Left colon (tissue), 2 donors: ENCODE data around the gene VRK3. TPM values are rescaled to one million over a fixed set of nuclear protein-coding genes. Genes with fewer than 3 reads are reported as not detected.
"Not testable (repeated sequence)": the region's sequence is repeated elsewhere in the genome, so short reads cannot be mapped to it uniquely, and the experiment has no call there.

Experiments used
- ATAC-seq: fragments of 200-7000 bp; cut with Tn5 transposase; one replicate; pipeline ENCODE4 v1.9.1; 2020; ENCODE audit warnings: mild to moderate bottlenecking, moderate library complexity
- DNase-seq, 2 donors: peaks; one replicate each; pipeline ENCODE4 v3.0.0-alpha.2; 2020
- intact Hi-C, 2 donors: fragments of 100-400 bp; cut with DNase I in 1 of 2; cut with micrococcal nuclease in 1 of 2; formaldehyde crosslinking; loops; one replicate each; pipeline versions ENCODE4 v1.11.2 to v1.14.0; 2022; cut with DNase I, micrococcal nuclease
- long read RNA-seq: library from polyadenylated mRNA; unstranded; transcript quantifications from one replicate; pipeline ENCODE4 v2.0.0, GENCODE V29; 2021
- total RNA-seq, 2 donors: library from RNA; stranded (reverse); fragmentation: NEBNext Ultra II Directional; extraction: Animal tissue kit (Norgen Biotek cat#: 25700); gene quantifications; one replicate each; pipeline ENCODE4 v1.2.1, GENCODE V29; 2021
- donor health status: DM: no; HTN: no; CAD: no.
- donor health status: DM: yes; HTN: yes; CAD: no.

Gene VRK3
- total RNA-seq: 10 to 100 TPM; 48.2 to 55.3 TPM
- long read RNA-seq, transcript VRK3-217 (15 exons, 2,126 nt): major isoform, 19 of 58 reads
- long read RNA-seq, transcript VRK3-201 (15 exons, 1,938 nt): minor isoform, 6 of 58 reads
- long read RNA-seq, partial matches to known transcripts: 22 of 58 reads
- long read RNA-seq, other reads (novel, unspliced or antisense): 11 of 58 reads

GRCh38 chr19:50025022-50025793 lies at the start of gene VRK3:
TSS of gene VRK3 (minus strand) at chr19:50025372. CDS start at chr19:50016162, 9,210 bp downstream.
- DNase-seq (peak; percentile 98 to 100), ATAC-seq (peak; percentile 87)
- intact Hi-C loops: no loop called here

- intact Hi-C loops, ATAC-seq: not testable (repeated sequence)
Observed at GRCh38 chr19:50068382-50068781, 43.2 kb upstream of the VRK3 start.

GRCh38 chr19:50067575-50067974 lies 42.4 kb upstream of the VRK3 start:
- DNase-seq (no peak), ATAC-seq (no peak)
- intact Hi-C loops: no loop called here

More at GRCh38 chr19:50068382-50068781, 43.2 kb upstream of the VRK3 start:
- not testable (repeated sequence) for DNase-seq

- DNase-seq: no peak
- intact Hi-C loops: no loop called here
- no peak for ATAC-seq
Observed at GRCh38 chr19:50065938-50066337, 40.8 kb upstream of the VRK3 start.

- no peak for ATAC-seq
- intact Hi-C loops: no loop called here
- no peak for DNase-seq
Observed at GRCh38 chr19:50061650-50062049, 36.5 kb upstream of the VRK3 start.

GRCh38 chr19:50060107-50060506 lies 34.9 kb upstream of the VRK3 start:
- ATAC-seq (no peak), DNase-seq (no peak)
- intact Hi-C loops: no loop called here

- no peak for DNase-seq
- intact Hi-C loops: no loop called here
- no peak for ATAC-seq
Observed at GRCh38 chr19:50059045-50059444, 33.9 kb upstream of the VRK3 start.

GRCh38 chr19:50058425-50058824 lies 33.3 kb upstream of the VRK3 start:
- intact Hi-C loops: no loop called here
- no peak for ATAC-seq
- no peak for DNase-seq

- ATAC-seq (no peak), DNase-seq (no peak)
- intact Hi-C loops: no loop called here
Observed at GRCh38 chr19:50053119-50053518, 27.9 kb upstream of the VRK3 start.

GRCh38 chr19:50051964-50052363 lies 26.8 kb upstream of the VRK3 start:
- intact Hi-C loops: no loop called here
- ATAC-seq (no peak), DNase-seq (no peak)

GRCh38 chr19:50051228-50051895 lies 26.2 kb upstream of the VRK3 start:
- ATAC-seq, DNase-seq, intact Hi-C loops: not testable (repeated sequence)

- intact Hi-C loops: no loop called here
- ATAC-seq (peak; percentile 98), DNase-seq (peak; percentile 77 to 87)
Observed at GRCh38 chr19:50050406-50051227, 25.4 kb upstream of the VRK3 start.

GRCh38 chr19:50047671-50048070 lies 22.5 kb upstream of the VRK3 start:
- no peak for ATAC-seq
- no peak for DNase-seq
- intact Hi-C loops: no loop called here

GRCh38 chr19:50046649-50047503 lies 21.7 kb upstream of the VRK3 start:
- intact Hi-C loops: no loop called here
- ATAC-seq (no peak), DNase-seq (peak; percentile 39 to 68)

- no peak for ATAC-seq
- no peak for DNase-seq
- intact Hi-C loops: no loop called here
Observed at GRCh38 chr19:50044922-50045321, 19.8 kb upstream of the VRK3 start.

- intact Hi-C loops: no loop called here
- no peak for ATAC-seq
Observed at GRCh38 chr19:50043967-50044366, 18.8 kb upstream of the VRK3 start.

GRCh38 chr19:50042363-50043024 lies 17.3 kb upstream of the VRK3 start:
- DNase-seq (no peak), ATAC-seq (no peak)
- intact Hi-C loops: no loop called here

More at GRCh38 chr19:50043967-50044366, 18.8 kb upstream of the VRK3 start:
- no peak for DNase-seq

GRCh38 chr19:50040967-50041366 lies 15.8 kb upstream of the VRK3 start:
- ATAC-seq (no peak), DNase-seq (no peak)
- intact Hi-C loops: no loop called here
